K562 (cell line): Measurements from ENCODE around the gene GTF2I. TPM values are rescaled to one million over a fixed set of nuclear protein-coding genes. Genes with fewer than 3 reads are reported as not detected.

ENCODE experiments used
- CSDE1 ChIP-seq, 2 experiments: fragments of 450-650 bp; IDR thresholded peaks; 2 replicates each; pipeline ENCODE4 v1.6.1; 2016; ENCODE audit warnings: mild to moderate bottlenecking in 1 of 2
- FOXK1 ChIP-seq: sonication (generic); formaldehyde crosslinking; IDR thresholded peaks from 2 replicates; pipeline ENCODE4 v1.8.0; 2022; ENCODE audit warnings: missing genetic modification reagents, mild to moderate bottlenecking, borderline replicate concordance
- FOXM1 ChIP-seq, 2 experiments: fragments of 450-650 bp in 1 of 2; sonication (generic) in 1 of 2; formaldehyde crosslinking in 1 of 2; IDR thresholded peaks; 2 replicates each; pipeline versions ENCODE4 v1.6.1 to v1.9.0; 2017 to 2022; ENCODE audit warnings: low read depth in 2 of 2, mild to moderate bottlenecking in 2 of 2, missing genetic modification reagents in 1 of 2, moderate library complexity in 1 of 2
- GATA2 ChIP-seq: sonication (generic); formaldehyde crosslinking; IDR thresholded peaks from 2 replicates; pipeline ENCODE4 v1.4.0; 2020; ENCODE audit warnings: mild to moderate bottlenecking, missing genetic modification reagents
- HCFC1 ChIP-seq: IDR thresholded peaks from 2 replicates; pipeline ENCODE4 v1.6.1; 2012; ENCODE audit warnings: low read depth, low read length, improper control_type of control experiment
- JUNB ChIP-seq: fragments of 450-650 bp; formaldehyde crosslinking; conservative IDR thresholded peaks from 2 replicates; pipeline ENCODE4 v1.4.0; 2020; ENCODE audit warnings: mild to moderate bottlenecking
- LCOR ChIP-seq: sonication (generic); formaldehyde crosslinking; IDR thresholded peaks from 2 replicates; pipeline ENCODE4 v1.8.0; 2022; ENCODE audit warnings: mild to moderate bottlenecking, missing genetic modification reagents
- MED1 ChIP-seq: sonication (generic); formaldehyde crosslinking; IDR thresholded peaks from 2 replicates; pipeline ENCODE4 v1.8.1; 2023; ENCODE audit warnings: missing genetic modification reagents, borderline replicate concordance
- NFE2 ChIP-seq: IDR thresholded peaks from 2 replicates; pipeline ENCODE4 v1.6.1; 2014; ENCODE audit warnings: antibody characterized with exemption, low read depth
- POLR3A ChIP-seq: IDR thresholded peaks from 2 replicates; pipeline ENCODE4 v1.6.1; 2011; ENCODE audit warnings: borderline replicate concordance, mild to moderate bottlenecking, moderate library complexity; ENCODE audit not compliant: insufficient read length, insufficient read depth; ENCODE audit errors: extremely low read depth
- PTTG1 ChIP-seq: fragments of 450-650 bp; IDR thresholded peaks from 2 replicates; pipeline ENCODE4 v1.6.1; 2016; ENCODE audit warnings: low read depth, mild to moderate bottlenecking, missing genetic modification characterization, missing compliant biosample characterization
- RNF2 ChIP-seq: sonication (generic); IDR thresholded peaks from 2 replicates; pipeline ENCODE4 v1.6.1; 2016
- SIN3B ChIP-seq: fragments of 450-650 bp; IDR thresholded peaks from 2 replicates; pipeline ENCODE4 v1.6.1; 2017; ENCODE audit warnings: low read depth, mild to moderate bottlenecking, moderate library complexity
- ZNF239 ChIP-seq: fragments of 250-450 bp; sonication (Bioruptor Pico); IDR thresholded peaks from 2 replicates; pipeline ENCODE4 v1.4.0; 2020; ENCODE audit warnings: mild to moderate bottlenecking
- ZNF445 ChIP-seq: fragments of 250-450 bp; sonication (Bioruptor Pico); IDR thresholded peaks from 2 replicates; pipeline ENCODE4 v1.4.0; 2020; ENCODE audit warnings: low read depth, mild to moderate bottlenecking, moderate library complexity
- ZNF561 ChIP-seq: fragments of 450-650 bp; formaldehyde crosslinking; conservative IDR thresholded peaks from 2 replicates; pipeline ENCODE4 v1.4.0; 2020; ENCODE audit warnings: mild to moderate bottlenecking, moderate library complexity
- polyA plus RNA-seq, 8 experiments: library from polyadenylated mRNA; depleted of rRNA in 4 of 8; stranded (reverse) in 5 of 8; unstranded in 3 of 8; fragments of >200 nt; fragmentation: Nextera tagmentation in 2 of 8; fragmentation: Illumina TruSeq in 1 of 8; extraction: Ambion mirVana in 2 of 8; extraction: Trizol in 1 of 8; gene quantifications; 2 replicates each; pipeline versions ENCODE4 v1.2.1 to v1.2.3, GENCODE V29; 2011 to 2014; ENCODE audit warnings: inconsistent platforms in 1 of 8, missing spikeins in 1 of 8
- total RNA-seq, 7 experiments: library from RNA; depleted of rRNA in 6 of 7; stranded (reverse); fragments of >200 nt in 6 of 7; fragmentation: Illumina TruSeq in 2 of 7; extraction: Trizol in 2 of 7; gene quantifications; 2 replicates each; pipeline versions ENCODE4 v1.2.1 to v1.2.3, GENCODE V29; 2011 to 2021; ENCODE audit warnings: low replicate concordance in 1 of 7
- TF ChIP-seq, protein P1 (sequence below), 2 experiments: fragments of 150-350 bp in 1 of 2; IDR thresholded peaks; 2 replicates each; pipeline ENCODE4 v1.6.1; 2012 to 2016; ENCODE audit warnings: low read depth in 2 of 2, low read length in 2 of 2, mild to moderate bottlenecking in 1 of 2, moderate library complexity in 1 of 2
- TF ChIP-seq, protein P2 (sequence below): fragments of 450-650 bp; IDR thresholded peaks from 2 replicates; pipeline ENCODE4 v1.7.1; 2018; ENCODE audit warnings: mild to moderate bottlenecking, low read depth; ENCODE audit not compliant: partially characterized antibody
- TF ChIP-seq, protein P3 (sequence below): fragments of 250-450 bp; sonication (Bioruptor Pico); IDR thresholded peaks from 2 replicates; pipeline ENCODE4 v1.5.0; 2022; ENCODE audit warnings: mild to moderate bottlenecking

Gene GTF2I
- total and polyA plus RNA-seq, 9 of the 15 experiments (the other 6 are each of a cell fraction or from before 2014, with no cell fraction given) = 8.4 to 161 (median 90.0) TPM

DNA sequence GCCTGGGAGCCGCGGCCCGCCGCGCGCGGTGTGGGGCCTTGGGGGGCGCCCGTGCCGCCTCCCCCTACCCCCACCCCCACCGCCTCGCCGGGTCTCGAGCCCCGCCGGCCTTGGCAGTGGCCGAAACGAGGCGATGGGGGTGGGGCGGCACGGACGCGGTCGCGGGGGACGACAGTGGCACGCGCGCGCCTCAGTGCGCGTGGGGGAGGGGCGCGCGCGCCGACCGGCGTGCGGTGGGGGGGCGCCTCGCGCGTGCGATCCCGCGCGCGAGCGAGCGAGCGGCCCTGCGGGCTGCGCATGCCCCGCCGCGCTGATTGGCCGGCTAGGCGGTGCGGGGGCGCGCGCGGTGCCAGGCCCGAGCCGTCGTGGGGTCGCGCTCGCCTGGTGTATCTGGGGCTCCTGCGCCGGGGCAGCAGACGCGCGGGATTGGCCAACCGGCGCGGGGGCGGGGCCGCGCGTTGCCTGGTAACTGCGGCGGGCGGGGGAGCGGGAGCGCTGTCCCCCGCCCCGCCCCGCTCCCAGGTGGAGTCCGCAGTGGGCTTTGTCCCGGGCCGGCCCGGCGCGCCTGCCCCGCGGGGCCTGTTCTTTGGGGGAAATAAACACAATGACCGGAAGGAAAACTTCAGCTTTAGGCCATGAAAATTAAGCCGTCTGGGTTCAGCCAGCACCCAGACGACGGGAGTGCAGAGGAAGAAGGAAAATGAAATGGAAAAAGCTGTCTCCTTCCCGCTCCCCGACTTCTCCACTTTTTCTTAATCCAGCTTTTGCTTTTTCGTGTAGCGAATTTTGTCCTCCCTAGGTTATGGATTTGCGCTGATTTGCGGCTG lies 873 bp downstream of the GTF2I start (continued):
- TF ChIP-seq, protein P1, sequence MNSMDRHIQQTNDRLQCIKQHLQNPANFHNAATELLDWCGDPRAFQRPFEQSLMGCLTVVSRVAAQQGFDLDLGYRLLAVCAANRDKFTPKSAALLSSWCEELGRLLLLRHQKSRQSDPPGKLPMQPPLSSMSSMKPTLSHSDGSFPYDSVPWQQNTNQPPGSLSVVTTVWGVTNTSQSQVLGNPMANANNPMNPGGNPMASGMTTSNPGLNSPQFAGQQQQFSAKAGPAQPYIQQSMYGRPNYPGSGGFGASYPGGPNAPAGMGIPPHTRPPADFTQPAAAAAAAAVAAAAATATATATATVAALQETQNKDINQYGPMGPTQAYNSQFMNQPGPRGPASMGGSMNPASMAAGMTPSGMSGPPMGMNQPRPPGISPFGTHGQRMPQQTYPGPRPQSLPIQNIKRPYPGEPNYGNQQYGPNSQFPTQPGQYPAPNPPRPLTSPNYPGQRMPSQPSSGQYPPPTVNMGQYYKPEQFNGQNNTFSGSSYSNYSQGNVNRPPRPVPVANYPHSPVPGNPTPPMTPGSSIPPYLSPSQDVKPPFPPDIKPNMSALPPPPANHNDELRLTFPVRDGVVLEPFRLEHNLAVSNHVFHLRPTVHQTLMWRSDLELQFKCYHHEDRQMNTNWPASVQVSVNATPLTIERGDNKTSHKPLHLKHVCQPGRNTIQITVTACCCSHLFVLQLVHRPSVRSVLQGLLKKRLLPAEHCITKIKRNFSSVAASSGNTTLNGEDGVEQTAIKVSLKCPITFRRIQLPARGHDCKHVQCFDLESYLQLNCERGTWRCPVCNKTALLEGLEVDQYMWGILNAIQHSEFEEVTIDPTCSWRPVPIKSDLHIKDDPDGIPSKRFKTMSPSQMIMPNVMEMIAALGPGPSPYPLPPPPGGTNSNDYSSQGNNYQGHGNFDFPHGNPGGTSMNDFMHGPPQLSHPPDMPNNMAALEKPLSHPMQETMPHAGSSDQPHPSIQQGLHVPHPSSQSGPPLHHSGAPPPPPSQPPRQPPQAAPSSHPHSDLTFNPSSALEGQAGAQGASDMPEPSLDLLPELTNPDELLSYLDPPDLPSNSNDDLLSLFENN (IDR thresholded peaks at IDR 0.05; ENCODE audit: low read depth in 2 of 2, low read length in 2 of 2) = no peak
- TF ChIP-seq FOXM1 (IDR thresholded peaks at IDR 0.05; ENCODE audit: low read depth) = no peak
- no peak for TF ChIP-seq FOXM1 (CRISPR knock-in tag; IDR thresholded peaks at IDR 0.05; ENCODE audit: low read depth)
- TF ChIP-seq MED1 (CRISPR knock-in tag) = no peak
- no peak for TF ChIP-seq NFE2
- no peak for TF ChIP-seq CSDE1 (IDR thresholded peaks at IDR 0.05)
- TF ChIP-seq ZNF239 (CRISPR knock-in tag) = no peak
- TF ChIP-seq JUNB = no peak
- 0 out of 2 replicates have a peak, but pooled peaks have one; percentile 24 for TF ChIP-seq SIN3B
- TF ChIP-seq, protein P2, sequence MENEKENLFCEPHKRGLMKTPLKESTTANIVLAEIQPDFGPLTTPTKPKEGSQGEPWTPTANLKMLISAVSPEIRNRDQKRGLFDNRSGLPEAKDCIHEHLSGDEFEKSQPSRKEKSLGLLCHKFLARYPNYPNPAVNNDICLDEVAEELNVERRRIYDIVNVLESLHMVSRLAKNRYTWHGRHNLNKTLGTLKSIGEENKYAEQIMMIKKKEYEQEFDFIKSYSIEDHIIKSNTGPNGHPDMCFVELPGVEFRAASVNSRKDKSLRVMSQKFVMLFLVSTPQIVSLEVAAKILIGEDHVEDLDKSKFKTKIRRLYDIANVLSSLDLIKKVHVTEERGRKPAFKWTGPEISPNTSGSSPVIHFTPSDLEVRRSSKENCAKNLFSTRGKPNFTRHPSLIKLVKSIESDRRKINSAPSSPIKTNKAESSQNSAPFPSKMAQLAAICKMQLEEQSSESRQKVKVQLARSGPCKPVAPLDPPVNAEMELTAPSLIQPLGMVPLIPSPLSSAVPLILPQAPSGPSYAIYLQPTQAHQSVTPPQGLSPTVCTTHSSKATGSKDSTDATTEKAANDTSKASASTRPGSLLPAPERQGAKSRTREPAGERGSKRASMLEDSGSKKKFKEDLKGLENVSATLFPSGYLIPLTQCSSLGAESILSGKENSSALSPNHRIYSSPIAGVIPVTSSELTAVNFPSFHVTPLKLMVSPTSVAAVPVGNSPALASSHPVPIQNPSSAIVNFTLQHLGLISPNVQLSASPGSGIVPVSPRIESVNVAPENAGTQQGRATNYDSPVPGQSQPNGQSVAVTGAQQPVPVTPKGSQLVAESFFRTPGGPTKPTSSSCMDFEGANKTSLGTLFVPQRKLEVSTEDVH = no peak
- TF ChIP-seq FOXK1 (CRISPR knock-in tag) = no peak
- no peak for TF ChIP-seq ZNF445
- 0 out of 2 replicates have a peak, but pooled peaks have one; percentile 24 for TF ChIP-seq HCFC1
- TF ChIP-seq ZNF561 (CRISPR knock-in tag) = no peak
- TF ChIP-seq GATA2 (CRISPR knock-in tag) = no peak
- TF ChIP-seq POLR3A = no peak
- TF ChIP-seq PTTG1 (tag) = no peak
- TF ChIP-seq, protein P3, sequence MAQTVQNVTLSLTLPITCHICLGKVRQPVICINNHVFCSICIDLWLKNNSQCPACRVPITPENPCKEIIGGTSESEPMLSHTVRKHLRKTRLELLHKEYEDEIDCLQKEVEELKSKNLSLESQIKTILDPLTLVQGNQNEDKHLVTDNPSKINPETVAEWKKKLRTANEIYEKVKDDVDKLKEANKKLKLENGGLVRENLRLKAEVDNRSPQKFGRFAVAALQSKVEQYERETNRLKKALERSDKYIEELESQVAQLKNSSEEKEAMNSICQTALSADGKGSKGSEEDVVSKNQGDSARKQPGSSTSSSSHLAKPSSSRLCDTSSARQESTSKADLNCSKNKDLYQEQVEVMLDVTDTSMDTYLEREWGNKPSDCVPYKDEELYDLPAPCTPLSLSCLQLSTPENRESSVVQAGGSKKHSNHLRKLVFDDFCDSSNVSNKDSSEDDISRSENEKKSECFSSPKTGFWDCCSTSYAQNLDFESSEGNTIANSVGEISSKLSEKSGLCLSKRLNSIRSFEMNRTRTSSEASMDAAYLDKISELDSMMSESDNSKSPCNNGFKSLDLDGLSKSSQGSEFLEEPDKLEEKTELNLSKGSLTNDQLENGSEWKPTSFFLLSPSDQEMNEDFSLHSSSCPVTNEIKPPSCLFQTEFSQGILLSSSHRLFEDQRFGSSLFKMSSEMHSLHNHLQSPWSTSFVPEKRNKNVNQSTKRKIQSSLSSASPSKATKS (CRISPR knock-in tag) = no peak
- TF ChIP-seq RNF2 = no peak
- no peak for TF ChIP-seq LCOR (CRISPR knock-in tag)
